ENCODE data around the gene WRAP73.

WRAP73 gene

DNA sequence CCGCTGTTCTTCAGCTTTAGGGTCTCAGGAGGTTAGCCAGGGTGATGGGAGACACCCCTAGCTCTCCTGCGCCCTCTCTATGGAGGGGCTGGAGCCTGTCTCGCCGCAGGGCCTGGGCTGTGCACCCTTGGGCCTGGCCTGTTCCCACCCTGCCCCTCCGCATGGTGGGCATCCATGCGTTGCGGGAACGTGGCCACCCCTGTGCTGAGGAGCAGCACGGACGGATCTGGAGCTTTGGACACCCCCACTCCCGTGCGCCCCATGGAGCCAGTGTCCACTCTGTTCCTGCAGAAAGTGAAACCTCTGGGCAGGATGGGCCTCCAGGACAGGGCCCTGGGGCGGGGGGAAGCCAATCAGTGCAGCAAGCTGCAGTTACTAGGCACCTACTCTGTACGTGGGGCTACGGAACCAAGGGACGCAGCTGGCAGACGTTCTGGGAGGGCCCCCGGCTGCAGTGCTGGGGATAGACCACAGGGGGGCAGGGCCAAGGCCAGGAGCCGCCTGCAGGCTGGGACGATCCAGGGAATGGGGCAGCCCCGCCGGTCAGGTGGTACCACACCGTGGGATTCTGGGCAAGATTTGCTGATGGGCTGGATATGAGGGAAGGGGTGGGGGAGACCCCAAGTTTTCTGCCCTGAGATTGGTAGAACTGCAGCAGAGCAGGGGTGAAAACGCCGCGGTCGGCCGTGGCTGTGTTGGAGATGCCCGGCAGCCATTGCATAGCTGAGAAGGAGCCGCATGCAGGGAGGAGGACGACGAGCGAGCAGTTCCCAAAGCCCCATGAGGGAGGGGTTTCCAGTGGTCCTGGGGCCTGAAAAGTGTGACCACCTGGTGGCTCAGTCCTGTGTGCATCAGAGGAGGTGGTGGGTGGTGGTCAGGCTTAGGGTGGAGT is 45.7 kb upstream of the WRAP73 start:
- peak; percentile 77 for TF ChIP-seq CTCF (IDR thresholded peaks at IDR 0.05; ENCODE audit: insufficient read depth, low read depth, low read length, missing control alignments)
- H3K4me3 ChIP-seq (ENCODE audit: low read length) = no peak overlapping the region
- DNase-seq (ENCODE audit: low read depth) = peak; percentile 56

DNA sequence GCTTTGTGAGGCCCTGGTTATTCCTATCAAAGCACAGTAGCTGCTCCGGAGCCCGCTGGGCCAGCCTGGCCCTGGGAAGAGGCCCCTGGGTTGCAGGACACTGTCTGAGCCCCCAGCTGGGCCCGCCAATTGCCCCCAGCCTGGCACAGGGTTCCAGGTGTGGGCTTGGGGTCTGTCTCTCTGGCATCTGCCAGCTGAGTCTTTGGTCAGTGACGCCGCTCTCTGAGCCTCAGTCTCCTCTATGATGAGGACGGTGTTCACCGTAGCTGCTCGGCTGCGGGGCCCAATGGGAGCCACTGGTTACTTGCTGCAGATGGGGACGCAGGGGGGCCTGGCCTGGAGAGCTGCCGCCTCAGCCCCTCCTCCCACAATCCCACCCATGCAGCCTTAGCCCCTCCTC is 43.4 kb upstream of the WRAP73 start:
- H3K4me3 ChIP-seq (ENCODE audit: low read length) = no peak overlapping the region
- no peak for DNase-seq (ENCODE audit: low read depth)
- no peak for TF ChIP-seq CTCF (IDR thresholded peaks at IDR 0.05; ENCODE audit: insufficient read depth, low read depth, low read length, missing control alignments)

DNA sequence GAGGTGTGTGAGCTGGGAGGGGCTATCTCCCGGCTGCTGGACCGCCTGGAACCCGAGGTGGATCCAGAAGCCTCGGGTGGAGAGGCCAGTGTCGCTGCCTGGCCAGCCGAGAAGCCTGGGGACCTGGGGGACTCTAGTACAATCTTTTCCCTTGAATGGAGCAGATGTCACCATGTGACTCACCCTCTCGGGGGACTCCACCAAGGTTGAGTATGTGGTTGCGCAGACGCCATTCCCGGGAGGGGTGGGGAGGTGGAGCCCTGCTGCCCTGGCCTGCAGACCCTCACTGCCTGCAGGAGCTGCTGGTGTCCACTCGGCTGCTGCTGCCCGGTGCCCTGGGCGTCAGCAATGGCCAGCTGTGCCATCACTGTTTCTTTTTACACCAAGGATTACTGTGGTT is 42.7 kb upstream of the WRAP73 start:
- TF ChIP-seq CTCF (IDR thresholded peaks at IDR 0.05; ENCODE audit: insufficient read depth, low read depth, low read length, missing control alignments) = no peak
- no peak for DNase-seq (ENCODE audit: low read depth)
- no peak overlapping the region for H3K4me3 ChIP-seq (ENCODE audit: low read length)

GRCh38 chr1:3691421-3692204 is 41.7 kb upstream of the WRAP73 start:
- TF ChIP-seq CTCF (IDR thresholded peaks at IDR 0.05; ENCODE audit: insufficient read depth, low read depth, low read length, missing control alignments) = no peak
- no peak overlapping the region for H3K4me3 ChIP-seq (ENCODE audit: low read length)

GRCh38 chr1:3690282-3691065 is 40.6 kb upstream of the WRAP73 start:
- peak overlapping the region; percentile 14 for H3K4me3 ChIP-seq (ENCODE audit: low read length)
- peak; percentile 93 for DNase-seq (ENCODE audit: low read depth)
- TF ChIP-seq CTCF (IDR thresholded peaks at IDR 0.05; ENCODE audit: insufficient read depth, low read depth, low read length, missing control alignments) = no peak

More at GRCh38 chr1:3691421-3692204, 41.7 kb upstream of the WRAP73 start:
- DNase-seq (ENCODE audit: low read depth) = no peak

DNA sequence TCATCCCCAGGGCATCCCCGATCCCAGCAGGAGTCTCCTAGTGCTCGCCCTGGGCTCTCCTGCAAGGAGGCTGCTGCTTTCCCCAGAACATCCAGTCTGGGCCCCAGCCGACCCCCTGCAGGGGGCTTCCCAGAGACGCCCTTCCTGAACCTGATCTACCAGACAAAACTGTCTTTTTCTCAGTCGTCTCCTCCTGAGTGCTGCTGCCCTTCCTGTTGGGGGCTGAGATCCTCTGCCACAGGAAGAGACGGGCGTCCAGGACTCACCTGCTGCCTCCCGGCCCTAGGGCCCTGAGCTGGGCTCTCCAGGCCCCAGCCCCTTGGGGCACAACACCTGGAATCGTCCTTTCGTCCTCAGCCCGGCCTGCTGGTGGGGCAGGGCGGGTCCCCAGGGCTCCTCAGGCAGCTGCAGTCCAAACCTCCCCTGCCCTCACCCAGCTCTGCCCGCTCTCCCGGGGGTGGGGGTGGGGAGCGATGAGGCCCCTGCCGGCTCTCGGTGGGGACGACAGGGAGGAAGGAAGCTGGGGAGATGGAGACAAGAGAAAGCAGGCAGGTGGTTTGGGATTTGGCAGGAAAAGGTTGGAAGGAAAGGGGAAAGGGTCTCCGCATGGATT is 39.3 kb upstream of the WRAP73 start:
- no peak overlapping the region for H3K4me3 ChIP-seq (ENCODE audit: low read length)

More for the DNA sequence above, 39.3 kb upstream of the WRAP73 start:
- no peak for DNase-seq (ENCODE audit: low read depth)
- no peak for TF ChIP-seq CTCF (IDR thresholded peaks at IDR 0.05; ENCODE audit: insufficient read depth, low read depth, low read length, missing control alignments)
